GM12873 (cell line): ENCODE measurements around the gene ASIC1.
A peak's percentile ranks its signal among the peaks of the same experiment; 100 is the strongest.

Experiments used
- CTCF ChIP-seq: IDR thresholded peaks from 2 replicates; pipeline ENCODE4 v1.5.1; 2012; ENCODE audit warnings: low read depth, mild to moderate bottlenecking, moderate library complexity, low read length, control low read depth; ENCODE audit not compliant: insufficient read depth; ENCODE audit errors: missing control alignments

The ASIC1 gene

GRCh38 chr12:50127546-50127945 is 70.2 kb downstream of the ASIC1 start:
- no peak for TF ChIP-seq CTCF

GRCh38 chr12:50129290-50129689 is 71.9 kb downstream of the ASIC1 start:
- TF ChIP-seq CTCF: no peak

DNA sequence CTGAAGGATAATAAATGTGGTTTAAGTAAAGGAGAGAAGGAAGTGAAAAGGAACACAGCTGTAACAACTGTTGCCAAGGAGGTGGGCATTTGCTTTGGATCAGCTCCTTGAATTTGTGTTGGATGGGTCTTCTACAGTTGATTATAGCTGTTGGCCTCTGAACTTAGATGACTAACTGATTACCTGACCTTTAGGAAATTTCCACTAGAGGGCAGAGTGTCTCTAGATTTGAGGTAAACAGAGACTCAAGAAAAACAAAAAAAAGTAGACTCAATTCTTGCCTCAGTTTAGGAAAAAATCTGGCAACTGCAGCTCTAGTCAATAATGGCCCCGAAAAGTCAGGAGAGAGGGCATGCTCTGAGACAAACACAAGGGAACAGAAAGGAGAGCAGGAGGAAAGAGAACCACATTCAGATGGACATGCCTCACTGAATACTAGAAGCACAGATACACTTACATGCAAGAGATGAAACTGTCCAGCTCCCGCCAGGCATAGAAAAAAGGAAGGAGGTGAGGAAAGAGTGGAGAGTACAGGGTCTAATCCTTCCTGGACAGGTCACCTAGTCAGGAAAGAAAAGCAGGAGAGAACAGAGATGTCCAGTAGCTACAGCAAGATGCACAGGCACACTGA is 75.2 kb downstream of the ASIC1 start:
- TF ChIP-seq CTCF: peak; percentile 52
